NCI-H1930 (cell line): ENCODE measurements around the gene SLC37A4.
A peak's percentile ranks its signal among the peaks of the same experiment; 100 is the strongest.
"Not testable (repeated sequence)": the region's sequence is repeated elsewhere in the genome, so short reads cannot be mapped to it uniquely, and the experiment has no call there.

ENCODE experiments used
- DNase-seq, 2 experiments: peaks; one replicate each; lab custom pipeline; 2025; lab: John Stamatoyannopoulos, UW

The SLC37A4 gene

DNA sequence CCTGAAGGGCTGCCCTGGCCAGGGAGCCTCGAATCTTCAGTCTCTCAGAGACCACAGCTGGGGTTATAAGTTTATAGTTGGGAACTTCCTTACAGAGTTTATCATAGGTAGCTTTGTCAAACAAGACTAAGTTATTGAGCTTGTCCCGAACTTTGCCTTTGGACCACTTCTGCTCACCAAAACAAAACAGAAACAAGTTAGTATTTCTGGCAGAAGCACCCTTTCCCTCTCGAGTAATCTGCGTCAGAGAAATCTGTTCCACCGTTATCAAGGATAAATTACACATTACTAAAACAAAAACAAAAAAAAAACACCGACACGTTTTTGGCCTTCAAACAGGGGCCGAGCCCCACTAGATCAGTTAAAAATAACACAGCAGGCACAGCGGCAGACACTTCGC lies 13.3 kb downstream of the SLC37A4 start:
- DNase-seq, result not testable (repeated sequence)

DNA sequence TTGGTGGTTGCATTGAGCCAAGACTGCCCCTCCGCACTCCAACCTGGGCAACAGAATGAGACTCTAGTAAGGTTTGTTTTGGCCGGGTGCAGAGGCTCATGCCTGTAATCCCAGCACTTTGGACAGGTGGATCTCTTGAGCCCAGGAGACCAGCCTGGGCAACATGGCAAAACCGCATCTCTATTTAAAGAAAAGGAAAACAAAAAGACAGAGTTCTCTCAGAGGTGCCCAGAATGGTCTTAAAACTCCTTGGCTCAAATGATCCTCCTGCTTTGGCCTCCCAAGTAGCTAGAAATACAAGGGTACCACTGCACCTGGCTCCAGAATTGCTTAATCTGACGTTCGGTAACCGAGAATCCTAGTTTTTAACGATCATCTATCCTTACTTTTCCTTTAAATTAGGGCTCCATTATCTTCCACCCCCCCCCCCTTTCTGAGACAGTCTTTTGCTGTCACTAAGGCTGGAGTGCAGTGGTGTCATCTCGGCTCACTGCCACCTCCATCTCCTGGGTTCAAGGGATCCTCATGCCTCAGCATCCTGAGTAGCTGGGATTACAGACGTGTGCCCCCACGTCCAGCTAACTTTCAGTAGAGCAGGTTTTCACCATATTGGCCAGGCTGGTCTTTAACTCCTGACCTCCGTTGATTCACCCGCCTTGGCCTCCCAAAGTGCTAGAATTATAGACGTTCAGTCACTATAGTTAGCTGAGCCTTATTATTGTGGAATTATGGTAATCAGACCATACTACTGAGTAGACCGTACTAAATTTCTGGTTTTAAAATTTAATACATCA lies 14.3 kb downstream of the SLC37A4 start:
- no peak for DNase-seq

DNA sequence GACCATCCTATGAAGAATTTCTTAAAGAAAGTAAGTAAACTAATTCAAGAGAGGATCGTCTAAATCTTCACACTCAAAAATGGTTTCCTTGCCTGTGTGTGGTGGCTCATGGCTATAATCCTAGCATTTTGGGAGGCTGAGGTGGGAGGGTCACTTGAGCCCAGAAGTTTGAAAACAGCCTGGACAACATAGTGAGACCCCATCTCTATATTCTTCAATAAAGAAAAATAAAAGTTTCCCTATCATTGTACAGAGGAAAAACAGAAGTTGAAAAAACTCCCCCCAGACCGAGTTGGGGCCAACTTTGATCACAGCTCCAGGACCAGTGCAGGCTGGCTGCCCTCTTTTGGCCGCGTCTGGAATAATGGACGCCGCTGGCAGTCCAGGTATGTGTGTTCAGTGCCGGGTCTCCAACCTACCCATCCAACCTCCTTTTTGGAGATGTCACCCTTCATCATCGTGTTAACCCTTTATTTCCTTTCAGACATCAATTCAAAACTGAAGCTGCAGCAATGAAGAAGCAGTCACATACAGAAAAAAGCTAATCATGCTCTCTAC lies 15.5 kb downstream of the SLC37A4 start:
- DNase-seq, result no peak

DNA sequence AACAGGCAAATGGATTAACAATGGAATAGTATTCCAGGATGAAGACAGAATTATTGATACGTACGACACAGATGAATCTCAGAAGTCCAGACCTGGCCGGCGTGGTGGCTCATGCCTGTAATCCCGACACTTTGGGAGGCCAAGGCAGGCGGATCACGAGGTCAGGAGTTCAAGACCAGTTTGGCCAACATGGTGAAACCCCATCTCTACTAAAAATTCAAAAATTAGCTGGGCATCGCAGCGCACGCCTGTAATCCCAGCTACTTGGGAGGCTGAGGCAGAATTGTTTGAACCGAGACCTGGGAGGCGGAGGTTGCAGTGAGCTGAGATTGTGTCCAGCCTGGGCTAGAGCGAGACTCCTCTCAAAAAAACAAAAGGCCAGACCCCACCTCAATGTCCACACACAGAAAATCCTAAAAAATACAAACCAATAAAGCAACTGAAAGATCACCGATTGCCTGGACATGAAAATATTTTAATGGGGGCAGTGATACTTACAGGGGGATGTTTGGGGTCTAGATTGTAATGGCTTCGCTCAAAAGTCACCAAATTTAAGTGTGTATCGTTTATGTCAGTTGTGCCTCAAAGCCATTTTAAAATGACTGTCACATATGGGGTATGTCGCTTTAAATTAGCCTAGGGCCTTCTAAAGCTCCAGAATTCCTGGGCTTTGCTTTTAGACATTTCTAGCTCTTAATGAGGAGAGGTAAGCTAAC lies 16.3 kb downstream of the SLC37A4 start:
- DNase-seq, result no peak

DNA sequence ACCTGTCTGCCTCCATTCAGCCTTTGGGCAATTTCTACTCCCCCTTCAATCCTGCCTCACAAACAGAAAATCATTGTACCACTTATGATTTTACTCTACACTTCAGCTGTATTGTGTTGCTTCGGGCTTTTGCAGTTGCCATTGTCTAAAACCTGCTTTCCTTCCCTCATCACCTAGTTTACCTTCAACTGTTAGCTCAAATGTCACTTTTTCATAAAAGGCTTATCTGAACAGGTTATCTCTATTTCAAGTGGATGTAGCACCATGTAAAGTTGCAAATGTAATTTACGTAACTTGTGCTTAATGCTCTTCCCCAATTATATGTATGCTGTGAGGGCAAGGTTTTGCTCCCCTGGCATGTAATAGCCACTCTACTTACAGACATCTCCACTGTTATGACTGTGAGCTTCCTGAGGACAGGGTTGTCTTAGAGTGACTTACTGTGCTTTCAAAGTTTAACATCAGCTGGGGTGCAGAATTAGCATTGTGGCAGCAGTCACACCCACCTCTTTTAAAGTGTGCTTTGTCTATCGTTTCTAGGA lies 18.0 kb downstream of the SLC37A4 start:
- no peak for DNase-seq

DNA sequence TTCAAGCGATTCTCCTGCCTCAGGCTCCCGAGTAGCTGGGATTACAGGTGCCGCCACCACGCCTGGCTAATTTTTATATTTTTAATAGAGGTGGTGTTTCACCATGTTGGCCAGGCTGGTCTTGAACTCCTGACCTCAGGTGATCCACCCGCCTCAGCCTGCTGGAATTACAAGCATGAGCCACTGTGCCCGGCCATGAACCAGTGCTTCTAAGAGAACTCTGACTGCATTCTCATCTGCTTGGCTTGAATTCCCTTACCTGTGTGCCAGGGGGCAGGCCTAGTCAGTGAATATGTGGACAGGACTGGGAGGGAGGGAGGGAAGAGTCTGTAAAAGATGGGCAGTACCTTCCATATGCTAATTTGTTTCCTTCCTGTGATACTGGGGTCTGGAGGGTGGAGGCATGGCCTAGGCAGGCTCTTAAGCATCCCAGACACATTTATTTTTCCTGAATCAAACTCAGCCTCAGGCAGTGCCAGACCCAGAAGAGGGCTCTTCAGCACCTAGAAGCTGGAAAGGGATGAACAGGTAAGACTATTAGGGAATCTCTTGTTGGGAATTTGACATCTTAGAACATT lies 19.1 kb downstream of the SLC37A4 start:
- no peak for DNase-seq

DNA sequence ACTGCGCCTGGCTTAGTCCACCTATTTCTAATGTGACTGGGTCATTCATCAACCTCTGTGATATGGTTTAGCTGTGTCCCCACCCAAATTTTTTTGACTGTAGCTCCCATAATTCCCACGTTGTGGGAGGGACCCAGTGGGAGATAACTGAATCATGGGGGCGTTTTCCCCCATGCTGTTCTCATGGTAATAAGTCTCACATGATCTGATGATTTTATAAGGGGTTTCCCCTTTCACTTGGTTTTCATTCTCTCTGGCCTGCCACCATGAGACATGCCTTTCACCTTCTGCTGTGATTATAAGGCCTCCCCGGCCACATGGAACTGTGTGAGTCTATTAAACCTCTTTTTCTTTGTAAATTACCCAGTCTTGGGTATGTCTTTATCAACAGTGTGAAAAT lies 24.0 kb downstream of the SLC37A4 start:
- DNase-seq, result no peak

DNA sequence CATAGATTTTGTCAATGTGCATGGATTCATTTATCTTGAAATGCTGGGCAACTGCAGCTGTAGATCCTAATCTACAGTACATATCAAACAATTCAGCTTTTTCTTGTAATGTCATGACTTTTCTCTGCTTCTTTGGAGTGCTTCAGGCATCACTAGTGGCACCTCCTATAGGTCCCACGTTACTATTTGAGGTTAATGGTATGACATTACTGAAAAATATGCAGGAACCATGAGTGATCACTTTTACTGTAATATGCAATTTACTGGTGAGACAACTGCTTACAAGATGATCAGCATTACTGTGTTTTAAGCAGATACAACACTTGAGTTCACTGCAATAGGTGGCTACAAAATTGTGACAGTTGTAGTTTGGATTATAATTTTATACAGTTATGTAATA lies 29.8 kb downstream of the SLC37A4 start:
- DNase-seq, result no peak

DNA sequence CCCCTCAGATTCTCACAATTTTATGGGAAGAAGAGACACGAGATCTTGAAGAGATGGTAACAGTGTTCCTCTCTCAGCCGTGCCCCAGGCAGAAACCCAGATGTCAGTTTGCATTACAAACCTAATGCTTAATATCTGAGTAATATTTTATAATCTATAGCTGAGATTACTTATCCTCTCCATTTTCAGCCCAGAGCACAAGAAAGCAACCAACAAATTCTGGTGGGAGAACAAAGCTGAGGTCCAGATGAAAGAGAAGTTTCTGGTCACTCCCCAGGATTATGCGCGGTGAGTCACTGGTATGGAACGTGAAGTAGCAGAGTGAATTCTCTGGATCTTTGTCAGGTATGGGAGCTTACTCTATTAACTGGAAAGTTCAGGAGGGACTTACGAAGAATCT lies 31.9 kb downstream of the SLC37A4 start:
- DNase-seq, result no peak

DNA sequence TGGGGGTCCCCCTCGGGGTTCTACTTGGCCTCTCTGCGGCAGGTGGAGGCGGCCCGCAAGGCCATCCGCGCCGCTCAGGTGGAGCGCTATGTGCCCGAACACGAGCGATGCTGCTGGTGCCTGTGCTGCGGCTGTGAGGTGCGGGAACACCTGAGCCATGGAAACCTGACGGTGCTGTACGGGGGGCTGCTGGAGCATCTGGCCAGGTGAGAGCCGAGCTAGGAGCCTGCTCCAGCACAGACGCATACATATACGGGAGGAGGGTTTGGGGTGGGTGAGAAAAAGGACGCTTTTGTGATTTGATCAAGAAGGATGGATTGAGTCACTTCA lies 32.3 kb downstream of the SLC37A4 start:
- DNase-seq, result no peak

DNA sequence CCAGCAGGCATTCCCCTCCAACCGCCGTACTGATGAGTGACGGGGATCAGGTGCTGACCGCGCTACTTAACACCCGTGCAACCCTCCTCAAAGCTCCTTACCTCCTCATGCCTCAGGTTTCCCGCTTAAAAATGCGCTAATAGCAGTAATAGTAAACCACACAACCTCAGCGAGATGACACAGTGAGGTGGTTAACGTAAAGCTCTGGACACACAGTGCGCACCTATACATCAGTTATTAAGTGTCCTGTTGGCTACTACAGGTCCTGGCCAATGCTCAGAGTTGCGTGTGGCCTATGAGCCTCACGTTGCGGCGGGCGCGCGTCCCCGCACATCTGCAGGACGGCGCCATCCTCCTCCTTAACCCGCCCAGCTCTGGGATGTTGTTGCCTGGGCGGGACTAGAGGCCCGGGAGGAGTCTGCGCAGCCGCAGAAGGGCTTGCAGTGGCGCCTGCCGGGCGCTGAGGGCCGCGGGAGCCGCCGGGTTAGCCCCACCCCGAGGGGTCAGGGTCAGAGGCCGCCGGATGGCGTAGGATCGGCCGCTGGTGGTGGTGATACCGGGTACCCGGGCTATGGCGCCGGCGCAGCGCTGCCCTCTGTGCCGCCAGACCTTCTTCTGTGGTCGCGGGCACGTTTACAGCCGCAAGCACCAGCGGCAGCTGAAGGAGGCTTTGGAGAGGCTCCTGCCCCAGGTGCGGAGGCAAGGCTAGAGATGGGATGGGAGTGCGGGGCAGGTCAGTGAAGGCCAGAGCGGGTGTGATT lies 32.9 kb downstream of the SLC37A4 start, which contains the start of gene CENATAC:
TSS of gene CENATAC (plus strand) at position 512 of the 761 bp plus-strand sequence. CDS start at position 572, 60 bp downstream.
- peak; percentile 85 to 94 for DNase-seq

DNA sequence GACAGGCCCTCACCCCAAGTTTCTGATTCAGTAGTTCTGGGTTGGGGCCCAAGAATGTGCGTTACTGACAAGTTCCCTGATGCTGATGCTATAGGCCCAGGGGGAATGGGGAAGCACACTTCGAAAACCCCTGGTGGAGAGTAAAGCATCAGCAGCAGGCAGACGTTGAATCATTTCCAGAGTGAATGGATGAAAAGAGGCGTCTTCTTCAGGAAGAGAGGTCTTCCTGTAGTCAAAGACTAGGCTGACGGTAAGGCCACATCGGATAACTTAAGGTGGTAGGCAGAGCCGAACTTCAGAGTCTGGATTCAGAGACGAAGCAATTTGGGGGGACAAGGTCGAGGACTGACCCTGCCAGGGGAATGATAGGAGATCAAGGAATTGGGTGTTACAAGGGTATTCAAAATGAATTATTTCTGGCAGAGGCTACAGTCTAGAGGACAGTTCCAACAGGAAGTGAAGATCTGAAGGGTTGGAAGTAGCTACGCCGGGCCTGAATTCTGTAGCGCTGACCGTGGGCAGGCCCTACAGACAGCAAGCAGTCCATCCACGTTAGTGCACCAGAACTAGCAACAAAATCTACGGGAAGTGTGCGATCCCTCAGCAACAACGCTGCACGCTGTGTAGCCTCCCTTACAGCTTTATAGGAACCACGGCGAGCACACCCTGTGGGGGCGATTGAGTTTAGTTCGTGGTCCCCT lies 33.6 kb downstream of the SLC37A4 start:
- DNase-seq, result no peak

DNA sequence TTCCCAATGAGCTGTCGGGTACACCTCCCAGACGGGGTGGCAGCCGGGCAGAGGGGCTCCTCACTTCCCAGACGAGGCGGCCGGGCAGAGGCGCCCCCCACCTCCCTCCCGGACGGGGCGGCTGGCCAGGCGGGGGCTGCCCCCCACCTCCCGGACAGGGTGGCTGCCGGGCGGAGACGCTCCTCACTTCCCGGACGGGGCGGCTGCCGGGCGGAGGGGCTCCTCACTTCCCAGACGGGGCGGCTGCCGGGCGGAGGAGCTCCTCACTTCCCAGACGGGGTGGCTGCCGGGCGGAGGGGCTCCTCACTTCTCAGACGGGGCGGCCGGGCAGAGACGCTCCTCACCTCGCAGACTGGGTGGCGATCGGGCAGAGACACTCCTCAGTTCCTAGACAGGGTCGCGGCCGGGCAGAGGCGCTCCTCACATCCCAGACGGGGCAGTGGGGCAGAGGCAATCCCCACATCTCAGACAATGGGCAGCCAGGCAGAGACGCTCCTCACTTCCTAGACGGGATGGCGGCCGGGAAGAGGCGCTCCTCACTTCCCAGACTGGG lies 39.1 kb downstream of the SLC37A4 start:
- DNase-seq, result not testable (repeated sequence)

DNA sequence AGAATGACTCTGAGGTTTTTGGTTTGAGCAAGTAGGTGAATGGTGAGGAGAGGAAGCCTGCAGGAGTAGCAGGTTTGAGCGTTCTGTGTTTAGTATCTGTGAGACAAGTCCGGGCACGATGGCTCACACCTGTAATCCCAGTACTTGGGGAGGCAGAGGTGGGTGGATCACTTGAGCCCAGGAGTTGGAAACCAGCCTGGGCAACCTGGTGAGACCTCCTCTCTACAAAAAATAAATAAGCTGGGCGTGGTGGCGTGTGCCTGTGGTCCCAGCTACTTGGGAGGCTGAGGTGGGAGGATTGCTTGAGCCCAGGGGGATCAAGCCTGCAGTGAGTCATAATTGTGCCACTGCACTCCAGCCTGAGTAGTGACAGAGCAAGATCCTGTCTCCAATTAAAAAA lies 42.4 kb downstream of the SLC37A4 start:
- no peak for DNase-seq

DNA sequence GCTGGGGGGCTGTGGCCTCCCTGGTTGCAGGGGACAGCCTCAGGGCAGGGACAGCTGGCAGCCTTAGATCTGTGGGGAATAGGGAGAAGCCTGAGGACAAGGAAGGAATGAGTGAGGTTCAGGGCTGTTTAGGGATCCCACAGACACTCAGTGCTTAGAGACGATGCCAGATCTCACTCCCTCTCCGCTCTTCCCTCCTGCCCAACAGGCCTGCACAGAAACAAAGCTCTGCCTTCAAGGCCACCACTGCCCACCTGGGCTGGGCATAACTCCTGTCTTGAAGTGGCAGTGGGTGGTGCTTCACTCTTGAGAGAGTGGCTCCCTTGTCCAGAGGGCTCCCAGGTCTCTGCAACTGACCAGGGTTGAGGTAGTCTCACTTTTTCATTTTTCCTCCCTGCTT lies 45.9 kb downstream of the SLC37A4 start:
- DNase-seq, result no peak

DNA sequence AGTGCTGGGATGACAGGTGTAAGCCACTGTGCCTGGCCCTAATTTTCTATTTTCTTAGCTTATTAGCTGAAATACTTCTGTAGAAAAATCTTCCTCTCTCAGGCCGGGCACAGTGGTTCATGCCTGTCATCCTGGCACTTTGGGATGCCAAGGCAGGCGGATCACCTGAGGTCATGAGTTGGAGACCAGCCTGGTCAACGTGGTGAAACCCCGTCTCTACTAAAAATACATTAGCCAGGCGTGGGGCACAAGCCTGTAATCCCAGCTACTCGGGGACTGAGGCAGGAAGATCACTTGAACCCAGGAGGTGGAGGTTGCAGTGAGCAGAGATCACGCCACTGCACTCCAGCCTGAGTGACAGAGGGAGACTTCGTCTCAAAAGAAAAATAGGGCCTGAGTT lies 46.3 kb downstream of the SLC37A4 start:
- DNase-seq, result not testable (repeated sequence)

DNA sequence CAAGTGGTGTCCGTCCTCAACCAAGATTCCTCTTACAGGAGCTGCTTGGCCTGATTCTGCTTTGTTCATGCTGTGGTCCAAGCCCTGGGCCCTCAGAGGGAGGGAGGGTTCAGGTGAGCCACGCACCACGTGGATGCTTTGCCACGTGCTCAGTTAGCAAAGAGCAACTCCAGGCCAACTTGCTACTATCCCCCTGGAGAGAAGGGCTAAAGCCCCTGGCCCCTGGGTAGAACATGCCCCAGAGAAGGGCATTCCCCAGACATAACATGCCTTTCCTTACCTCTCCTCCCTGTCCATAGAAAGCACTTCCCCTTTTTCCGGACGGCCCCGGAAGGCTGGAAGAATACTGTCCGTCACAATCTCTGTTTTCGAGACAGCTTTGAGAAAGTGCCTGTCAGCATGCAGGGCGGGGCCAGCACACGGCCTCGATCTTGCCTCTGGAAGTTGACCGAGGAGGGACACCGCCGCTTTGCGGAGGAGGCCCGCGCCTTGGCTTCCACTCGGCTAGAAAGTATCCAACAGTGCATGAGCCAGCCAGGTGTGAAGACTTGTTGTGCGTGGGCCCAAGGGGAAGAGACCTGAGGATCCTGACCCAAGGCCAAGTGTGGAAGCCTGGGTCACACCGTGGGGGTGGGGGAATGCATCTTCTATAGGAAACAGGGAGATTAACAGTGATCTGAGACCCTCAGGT lies 50.3 kb downstream of the SLC37A4 start:
- DNase-seq, result no peak

DNA sequence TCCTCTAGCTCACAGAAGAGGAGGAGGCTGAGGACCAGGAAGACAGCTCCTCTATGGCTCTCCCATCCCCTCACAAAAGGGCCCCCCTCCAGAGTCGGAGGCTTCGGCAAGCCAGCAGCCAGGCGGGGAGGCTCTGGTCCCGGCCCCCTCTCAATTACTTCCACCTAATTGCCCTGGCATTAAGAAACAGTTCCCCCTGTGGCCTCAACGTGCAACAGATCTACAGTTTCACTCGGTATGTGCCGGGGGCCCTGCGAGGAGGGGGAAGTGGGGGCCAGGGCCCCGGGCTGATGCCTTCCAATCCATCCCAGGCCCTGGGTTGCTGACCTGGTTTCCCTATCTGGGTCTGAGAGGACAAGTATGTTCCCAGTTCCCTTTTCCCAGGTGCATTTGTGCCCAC lies 51.2 kb downstream of the SLC37A4 start:
- no peak for DNase-seq

DNA sequence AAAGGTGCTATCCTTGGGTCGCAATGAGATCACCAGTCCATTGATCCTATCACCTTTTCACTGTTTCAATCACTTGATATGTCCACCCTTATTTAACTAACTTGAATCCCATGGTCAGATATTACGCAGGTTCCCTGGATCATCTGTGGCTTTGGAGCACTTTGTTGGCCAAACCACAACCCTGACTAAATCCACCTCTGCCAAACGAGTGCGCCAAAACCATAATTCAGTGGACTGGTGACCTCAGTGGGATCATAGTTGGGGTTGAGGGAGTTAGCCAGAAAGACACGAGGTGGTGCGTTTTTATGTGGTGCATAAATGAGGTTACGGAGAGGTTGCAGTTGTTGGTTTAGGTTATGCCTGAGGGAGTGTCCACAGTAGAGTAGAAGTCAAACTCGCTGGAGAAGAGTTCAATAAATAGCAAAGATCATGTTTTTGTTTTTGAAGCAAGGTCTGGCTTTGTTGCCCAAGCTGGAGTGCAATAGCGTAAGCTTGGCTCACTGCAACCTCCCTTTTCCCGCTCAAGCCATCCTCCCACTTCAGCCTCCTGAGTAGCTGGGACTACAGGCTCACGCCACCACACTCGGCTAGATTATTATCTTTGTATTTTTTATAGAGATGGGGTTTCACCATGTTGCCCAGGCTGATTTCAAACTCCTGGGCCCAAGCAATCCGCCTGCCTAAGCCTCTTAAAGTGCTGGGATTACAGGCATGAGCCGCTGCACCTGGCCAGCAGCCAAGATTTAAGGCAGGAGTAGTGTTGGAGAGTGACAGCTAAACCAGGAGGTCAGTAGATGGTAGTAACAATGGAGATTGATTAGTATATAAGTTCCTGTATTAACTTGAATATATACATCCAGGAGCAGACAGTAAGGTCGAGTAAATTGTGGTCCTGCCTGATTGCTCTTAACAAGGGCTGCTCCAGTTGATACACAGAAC lies 54.6 kb downstream of the SLC37A4 start:
- no peak for DNase-seq
